B cell (primary cell): ENCODE measurements around the gene DENND1A. TPM values are rescaled to one million over a fixed set of nuclear protein-coding genes. Genes with fewer than 3 reads are reported as not detected.

Experiments used
- ATAC-seq: fragments of 200-7000 bp; cut with Tn5 transposase; one replicate; pipeline ENCODE4 v1.10.0; 2021; ENCODE audit warnings: low read depth, mild to moderate bottlenecking, moderate number of reproducible peaks, moderate library complexity
- CTCF ChIA-PET: fragments of 350-600 bp; sonication (Branson Sonifier 250); formaldehyde crosslinking; loops from one replicate; lab custom pipeline; 2021; ENCODE audit warnings: antibody characterized with exemption, inconsistent platforms; lab: Charles Lee
- POLR2A ChIA-PET: fragments of 350-600 bp; sonication (Branson Sonifier 250); formaldehyde crosslinking; loops from one replicate; lab custom pipeline; 2021; ENCODE audit warnings: antibody characterized with exemption; lab: Charles Lee
- DNase-seq: peaks from one replicate; pipeline ENCODE4 v3.0.0; 2013
- H2AFZ ChIP-seq: 2 replicates; pipeline ENCODE4 v1.6.1; 2012; ENCODE audit warnings: mild to moderate bottlenecking, low read depth, low read length; ENCODE audit not compliant: insufficient read depth, poor library complexity, severe bottlenecking
- H3K27ac ChIP-seq, 2 donors: 1 replicate in 1 of 2; 2 replicates in 1 of 2; pipeline ENCODE4 v1.5.1; 2012 to 2013; ENCODE audit warnings: low read length in 2 of 2, mild to moderate bottlenecking in 2 of 2, moderate library complexity in 1 of 2
- H3K27me3 ChIP-seq, 4 experiments: fragments of 200-600 bp in 1 of 4; sonication (generic) in 1 of 4; replicated peaks in 1 of 4; 1 replicate in 2 of 4; 2 replicates in 2 of 4; pipeline versions ENCODE4 v1.6.1 to v1.7.0; 2013 to 2016; ENCODE audit warnings: low read length in 3 of 4, mild to moderate bottlenecking in 2 of 4, mixed read lengths in 1 of 4, moderate library complexity in 1 of 4; ENCODE audit not compliant: insufficient read depth in 4 of 4, control insufficient read depth in 3 of 4; ENCODE audit errors: control extremely low read depth in 1 of 4
- H3K36me3 ChIP-seq, 2 experiments: replicated peaks in 1 of 2; 1 replicate in 1 of 2; 2 replicates in 1 of 2; pipeline versions ENCODE4 v1.6.1 to v1.7.1; 2013; ENCODE audit warnings: low read length in 1 of 2; ENCODE audit not compliant: insufficient read depth in 2 of 2, control insufficient read depth in 1 of 2; ENCODE audit errors: control extremely low read depth in 1 of 2, extremely low read depth in 1 of 2
- H3K4me1 ChIP-seq, 2 donors: fragments of 200-600 bp in 1 of 2; sonication (generic) in 1 of 2; 1 replicate in 1 of 2; 2 replicates in 1 of 2; pipeline versions ENCODE4 v1.5.1 to v1.6.1; 2013 to 2017; ENCODE audit warnings: low read length in 2 of 2; ENCODE audit not compliant: control insufficient read depth in 2 of 2, insufficient read depth in 2 of 2
- H3K4me2 ChIP-seq: replicated peaks from 2 replicates; pipeline ENCODE3; 2012; ENCODE audit warnings: mild to moderate bottlenecking, low read depth, low read length; ENCODE audit not compliant: poor library complexity, severe bottlenecking
- H3K4me3 ChIP-seq, 5 experiments: fragments of 200-600 bp in 1 of 5; sonication (generic) in 1 of 5; 1 replicate in 3 of 5; 2 replicates in 2 of 5; pipeline versions ENCODE4 v1.5.1 to v1.7.0; 2011 to 2016; ENCODE audit warnings: low read length in 4 of 5, mild to moderate bottlenecking in 4 of 5, low read depth in 2 of 5, control low read depth in 1 of 5, moderate library complexity in 1 of 5; ENCODE audit not compliant: insufficient read depth in 1 of 5; ENCODE audit errors: control extremely low read depth in 1 of 5, extremely low read depth in 1 of 5
- H3K79me2 ChIP-seq: fragments of 200-600 bp; sonication (generic); one replicate; pipeline ENCODE4 v1.6.0; 2016; ENCODE audit warnings: low read length; ENCODE audit not compliant: control insufficient read depth, insufficient read depth
- H3K9ac ChIP-seq: fragments of 200-600 bp; sonication (generic); 2 replicates; pipeline ENCODE4 v1.6.1; 2017; ENCODE audit warnings: mild to moderate bottlenecking, low read length, moderate library complexity
- H3K9me3 ChIP-seq, 3 donors: one replicate each; pipeline versions ENCODE4 v1.6.1 to v1.7.1; 2013; ENCODE audit warnings: low read length in 2 of 3; ENCODE audit not compliant: control insufficient read depth in 2 of 3, insufficient read depth in 1 of 3; ENCODE audit errors: control extremely low read depth in 1 of 3
- H4K20me1 ChIP-seq: 2 replicates; pipeline ENCODE4 v1.6.0; 2012; ENCODE audit warnings: mild to moderate bottlenecking, low read length; ENCODE audit not compliant: insufficient read depth, control insufficient read depth, poor library complexity, severe bottlenecking
- H3K27ac Mint-ChIP-seq: one replicate; pipeline ENCODE4 v1.8.0; 2021; ENCODE audit warnings: mixed read lengths
- H3K27me3 Mint-ChIP-seq: one replicate; pipeline ENCODE4 v1.8.0; 2021; ENCODE audit warnings: mixed read lengths
- H3K4me1 Mint-ChIP-seq: one replicate; pipeline ENCODE4 v1.8.0; 2021; ENCODE audit warnings: mixed read lengths
- H3K4me3 Mint-ChIP-seq: one replicate; pipeline ENCODE4 v1.8.0; 2021; ENCODE audit warnings: mixed read lengths
- H3K9me3 Mint-ChIP-seq: one replicate; pipeline ENCODE4 v1.8.0; 2022; ENCODE audit warnings: mixed read lengths; ENCODE audit not compliant: insufficient read depth
- CTCF ChIP-seq: fragments of 200-600 bp; IDR thresholded peaks from one replicate; pipeline ENCODE4 v1.8.0; 2022; ENCODE audit warnings: antibody characterized with exemption, mild to moderate bottlenecking
- EZH2 ChIP-seq: IDR thresholded peaks from 2 replicates; pipeline ENCODE4 v1.6.1; 2012; ENCODE audit warnings: borderline replicate concordance, low read depth, mild to moderate bottlenecking, moderate library complexity, low read length; ENCODE audit not compliant: insufficient read depth, poor library complexity, severe bottlenecking
- WGBS: methylation state at CpG from one replicate; pipeline ENCODE4 v1.1.5; 2013; ENCODE audit warnings: missing lambda C conversion rate; ENCODE audit not compliant: insufficient coverage; 5-methylcytosine and 5-hydroxymethylcytosine counted together
- intact Hi-C: fragments of 100-400 bp; cut with micrococcal nuclease; formaldehyde crosslinking; loops from one replicate; pipeline ENCODE4 v1.10.0; 2022
- polyA plus RNA-seq: library from polyadenylated mRNA; depleted of rRNA; stranded (reverse); fragments of >200 nt; gene quantifications from 2 replicates; pipeline ENCODE4 v1.2.3, GENCODE V29; 2012
- total RNA-seq, 2 donors: library from RNA; stranded (reverse); fragments of 120-200 nt in 1 of 2; gene quantifications; 1 replicate in 1 of 2; 2 replicates in 1 of 2; pipeline versions ENCODE4 v1.2.3 to v1.2.4, GENCODE V29; 2013 to 2022

Gene DENND1A
- total and polyA plus RNA-seq, 2 donors (not counting 1 experiment from before 2014, with no cell fraction given) = 10.8 to 26.0 TPM

GRCh38 chr9:123643518-123643917 lies 286.4 kb downstream of the DENND1A start:
- H3K4me3 ChIP-seq = no peak overlapping the region
- no peaks in the 10 kb centered on the region for H3K9me3 Mint-ChIP-seq
- H3K36me3 ChIP-seq = peaks cover 0 to 4% of the 10 kb centered on the region in 2 experiments
- no peaks in the 10 kb centered on the region for H3K79me2 ChIP-seq
- no peak overlapping the region for H3K4me3 Mint-ChIP-seq
- H3K4me1 Mint-ChIP-seq = peaks cover under 1% of the 10 kb centered on the region
- POLR2A ChIA-PET = interaction anchor here (0.5 kb wide), 1 partner anchor 500 kb away, joined by 6 read pairs; no protein-coding TSS in a partner anchor
- no peak overlapping the region for H3K27ac Mint-ChIP-seq
- CTCF ChIA-PET = no interaction called here
- H3K27me3 Mint-ChIP-seq = no peaks in the 10 kb centered on the region
- no peak overlapping the region for H3K4me2 ChIP-seq
- ATAC-seq (no peak), DNase-seq (no peak)
- H2AFZ ChIP-seq = no peak overlapping the region
- intact Hi-C loops = no loop called here
- H3K27me3 ChIP-seq = no peaks in the 10 kb centered on the region
- no peaks in the 10 kb centered on the region for H4K20me1 ChIP-seq
- no peaks in the 10 kb centered on the region for H3K9me3 ChIP-seq
- TF ChIP-seq CTCF = no peak
- TF ChIP-seq EZH2 = no peak
- H3K27ac ChIP-seq = no peak overlapping the region
- H3K9ac ChIP-seq = no peak overlapping the region
- H3K4me1 ChIP-seq = peaks cover 1 to 2% of the 10 kb centered on the region in 2 donors
- WGBS = 100% methylated on average over 5 of the region's 9 CpGs

GRCh38 chr9:123642291-123643278 lies 287.3 kb downstream of the DENND1A start:
- intact Hi-C loops = no loop called here
- Histone ChIP-seq H3K4me1 (peaks cover 8 to 12% of the 10 kb centered on the region in 2 donors), H3K27me3 (no peaks in the 10 kb centered on the region), H4K20me1 (no peaks in the 10 kb centered on the region), H3K27ac (no peak overlapping the region), H3K9me3 (no peaks in the 10 kb centered on the region), H3K4me3 (no peak overlapping the region), H3K9ac (no peak overlapping the region), H3K79me2 (no peaks in the 10 kb centered on the region), H3K4me2 (no peak overlapping the region), H3K36me3 (peaks cover 0 to 4% of the 10 kb centered on the region in 2 experiments), H2AFZ (no peak overlapping the region)
- Mint-ChIP-seq H3K4me1 (peaks cover 10% of the 10 kb centered on the region), H3K27ac (no peak overlapping the region), H3K4me3 (no peak overlapping the region), H3K27me3 (no peaks in the 10 kb centered on the region), H3K9me3 (no peaks in the 10 kb centered on the region)
- ChIA-PET CTCF (no interaction called here), POLR2A (no interaction called here)
- no peak for TF ChIP-seq CTCF
- no peak for TF ChIP-seq EZH2
- WGBS = 98% methylated on average over 6 of the region's 12 CpGs
- no peak for ATAC-seq
- no peak for DNase-seq
